HepG2 (cell line): ENCODE measurements around the gene SAPCD2. TPM values are rescaled to one million over a fixed set of nuclear protein-coding genes. Genes with fewer than 3 reads are reported as not detected.

Source experiments
- ATRX ChIP-seq: sonication (generic); formaldehyde crosslinking; IDR thresholded peaks from 2 replicates; pipeline ENCODE4 v1.4.0; 2020; ENCODE audit warnings: missing genetic modification reagents, borderline replicate concordance
- CHD4 ChIP-seq: fragments of 200-600 bp; sonication (generic); IDR thresholded peaks from 2 replicates; pipeline ENCODE4 v1.7.0; 2017; ENCODE audit warnings: mild to moderate bottlenecking, low read length, borderline replicate concordance
- DMTF1 ChIP-seq: sonication (generic); formaldehyde crosslinking; IDR thresholded peaks from 2 replicates; pipeline ENCODE4 v1.4.0; 2020; ENCODE audit warnings: mild to moderate bottlenecking, missing genetic modification reagents
- FOSL1 ChIP-seq: sonication (generic); formaldehyde crosslinking; IDR thresholded peaks from 2 replicates; pipeline ENCODE4 v1.9.0; 2021; ENCODE audit warnings: missing genetic modification reagents, borderline replicate concordance
- GATAD1 ChIP-seq: IDR thresholded peaks from 2 replicates; pipeline ENCODE4 v1.6.1; 2016; ENCODE audit warnings: missing genetic modification reagents, missing compliant biosample characterization
- HIC2 ChIP-seq: sonication (generic); formaldehyde crosslinking; IDR thresholded peaks from 2 replicates; pipeline ENCODE4 v1.9.0; 2022; ENCODE audit warnings: low read depth, missing genetic modification reagents
- IKZF1 ChIP-seq: fragments of 450-650 bp; IDR thresholded peaks from 2 replicates; pipeline ENCODE4 v1.7.1; 2016
- IRX3 ChIP-seq: sonication (generic); formaldehyde crosslinking; IDR thresholded peaks from 2 replicates; pipeline ENCODE4 v1.8.1; 2023; ENCODE audit warnings: mild to moderate bottlenecking, low read depth, missing genetic modification reagents, borderline replicate concordance
- MAFG ChIP-seq: sonication (generic); formaldehyde crosslinking; IDR thresholded peaks from 2 replicates; pipeline ENCODE4 v1.5.1; 2020; ENCODE audit warnings: mild to moderate bottlenecking, missing genetic modification reagents
- MLX ChIP-seq: IDR thresholded peaks from 2 replicates; pipeline ENCODE4 v1.6.1; 2016
- POLR2AphosphoS2 ChIP-seq: IDR thresholded peaks from 2 replicates; pipeline ENCODE4 v1.6.1; 2011; ENCODE audit warnings: low read depth, low read length, improper control_type of control experiment
- REXO4 ChIP-seq: sonication (generic); formaldehyde crosslinking; IDR thresholded peaks from 2 replicates; pipeline ENCODE4 v1.8.0; 2022; ENCODE audit warnings: missing genetic modification reagents, mild to moderate bottlenecking, borderline replicate concordance
- RFX5 ChIP-seq: IDR thresholded peaks from 2 replicates; pipeline ENCODE4 v1.6.1; 2011; ENCODE audit warnings: low read depth, low read length, improper control_type of control experiment
- SNRNP70 ChIP-seq: fragments of 200-400 bp; formaldehyde crosslinking; IDR thresholded peaks from 2 replicates; pipeline ENCODE4 v1.6.1; 2017; ENCODE audit warnings: mild to moderate bottlenecking, low read depth, low read length, moderate library complexity
- SRY ChIP-seq: sonication (generic); formaldehyde crosslinking; IDR thresholded peaks from 2 replicates; pipeline ENCODE4 v1.8.0; 2022; ENCODE audit warnings: mild to moderate bottlenecking, missing genetic modification reagents
- ZBTB10 ChIP-seq: sonication (generic); formaldehyde crosslinking; IDR thresholded peaks from 2 replicates; pipeline ENCODE4 v1.4.0; 2020; ENCODE audit warnings: missing genetic modification reagents, borderline replicate concordance
- ZBTB25 ChIP-seq: IDR thresholded peaks from 2 replicates; pipeline ENCODE4 v1.6.1; 2018; ENCODE audit warnings: missing genetic modification reagents
- ZNF510 ChIP-seq: sonication (generic); formaldehyde crosslinking; IDR thresholded peaks from 2 replicates; pipeline ENCODE4 v1.4.0; 2020; ENCODE audit warnings: low read depth, mild to moderate bottlenecking, missing genetic modification reagents
- ZNF816 ChIP-seq: sonication (generic); formaldehyde crosslinking; IDR thresholded peaks from 2 replicates; pipeline ENCODE4 v1.8.0; 2022; ENCODE audit warnings: missing genetic modification reagents, mild to moderate bottlenecking, borderline replicate concordance
- ZSCAN21 ChIP-seq: sonication (generic); formaldehyde crosslinking; IDR thresholded peaks from 2 replicates; pipeline ENCODE4 v1.8.0; 2022; ENCODE audit warnings: mild to moderate bottlenecking, missing genetic modification reagents, moderate library complexity, borderline replicate concordance
- polyA plus RNA-seq, 8 experiments: library from polyadenylated mRNA; depleted of rRNA in 3 of 8; stranded (reverse) in 7 of 8; unstranded in 1 of 8; fragments of >200 nt; fragmentation: Illumina TruSeq in 4 of 8; extraction: Trizol in 4 of 8; gene quantifications; 2 replicates each; pipeline versions ENCODE4 v1.2.1 to v1.2.3, GENCODE V29; 2011 to 2016; ENCODE audit warnings: low read depth in 4 of 8, missing spikeins in 1 of 8, mixed read lengths in 1 of 8; ENCODE audit not compliant: insufficient read depth in 1 of 8
- total RNA-seq, 5 experiments: library from RNA; depleted of rRNA; stranded (reverse); fragments of >200 nt; fragmentation: Illumina TruSeq; extraction: Trizol; gene quantifications; 2 replicates each; pipeline ENCODE4 v1.2.3, GENCODE V29; 2016; ENCODE audit warnings: low read depth in 1 of 5

Gene SAPCD2
- total and polyA plus RNA-seq, 2 of the 13 experiments (the other 11 are each of a cell fraction or from before 2014, with no cell fraction given) = 21.9 to 42.8 TPM

GRCh38 chr9:137055385-137056364 lies 14.7 kb downstream of the SAPCD2 start (continued):
- TF ChIP-seq MAFG (CRISPR knock-in tag) = no peak
- TF ChIP-seq REXO4 (CRISPR knock-in tag) = no peak
- TF ChIP-seq CHD4 = no peak
- TF ChIP-seq SRY = 0 out of 2 replicates have a peak, but pooled peaks have one; percentile 3
- no peak for TF ChIP-seq IKZF1
- peak; percentile 91 for TF ChIP-seq HIC2 (CRISPR knock-in tag)
- peak; percentile 81; the same call in 1 of the 2 replicates for TF ChIP-seq ZSCAN21 (CRISPR knock-in tag)
- TF ChIP-seq ZNF510 (CRISPR knock-in tag) = no peak
- no peak for TF ChIP-seq POLR2AphosphoS2
- TF ChIP-seq ZNF816 (CRISPR knock-in tag) = no peak
- TF ChIP-seq ZBTB25 (CRISPR knock-in tag) = no peak; the same call in 1 of the 2 replicates
- TF ChIP-seq MLX (CRISPR knock-in tag) = no peak; the same call in 1 of the 2 replicates
- TF ChIP-seq ZBTB10 = peak; percentile 87
- 0 out of 2 replicates have a peak, but pooled peaks have one; percentile 5 for TF ChIP-seq IRX3 (CRISPR knock-in tag)
- no peak for TF ChIP-seq DMTF1 (CRISPR knock-in tag)
- no peak for TF ChIP-seq FOSL1 (CRISPR knock-in tag)
- no peak for TF ChIP-seq RFX5
- TF ChIP-seq ATRX (CRISPR knock-in tag) = no peak
- peak; percentile 48; the same call in 1 of the 2 replicates for TF ChIP-seq GATAD1
- no peak for TF ChIP-seq SNRNP70
